ENCODE data around the gene CLDN9. TPM values are rescaled to one million over a fixed set of nuclear protein-coding genes. Genes with fewer than 3 reads are reported as not detected.

CLDN9 gene
- total RNA-seq, 1 donor from 2014 or later: 2.3 TPM

GRCh38 chr16:3013998-3014690, 1.4 kb downstream of the CLDN9 start:
- DNase-seq (ENCODE audit: low spot score): no peak
- intact Hi-C loops (cut with DNase I): no loop called here

- no peak for DNase-seq (ENCODE audit: low spot score)
- intact Hi-C loops (cut with DNase I): no loop called here
Measured at GRCh38 chr16:3014971-3015370, 2.2 kb downstream of the CLDN9 start.

GRCh38 chr16:3015865-3016521, 3.3 kb downstream of the CLDN9 start:
- intact Hi-C loops (cut with DNase I): no loop called here
- DNase-seq (ENCODE audit: low spot score): no peak

GRCh38 chr16:3017344-3017743, 4.6 kb downstream of the CLDN9 start:
- intact Hi-C loops (cut with DNase I): no loop called here

GRCh38 chr16:3017794-3018506, 5.2 kb downstream of the CLDN9 start, which contains the start of gene CLDN6:
Gene CLDN6, minus strand, starts transcription at chr16:3018183. Its CDS starts 2,162 bp downstream, at chr16:3016021.
- intact Hi-C loops (cut with DNase I): no loop called here

More at GRCh38 chr16:3017344-3017743, 4.6 kb downstream of the CLDN9 start:
- DNase-seq (ENCODE audit: low spot score): no peak

GRCh38 chr16:3019594-3020246, 7.0 kb downstream of the CLDN9 start:
- intact Hi-C loops (cut with DNase I): loop anchor here (2.0 kb wide), 1 partner anchor 15 kb away; no protein-coding TSS in a partner anchor
- DNase-seq (ENCODE audit: low spot score): no peak

More at GRCh38 chr16:3017794-3018506, 5.2 kb downstream of the CLDN9 start, which contains the start of gene CLDN6:
- DNase-seq (ENCODE audit: low spot score): no peak

- intact Hi-C loops (cut with DNase I): loop anchor here (2.0 kb wide), 1 partner anchor 15 kb away; no protein-coding TSS in a partner anchor
- peak; percentile 93 for DNase-seq (ENCODE audit: low spot score)
Measured at GRCh38 chr16:3020247-3020603, 7.5 kb downstream of the CLDN9 start, which contains the start of gene TNFRSF12A. Gene TNFRSF12A, plus strand, starts transcription at chr16:3020368. Its CDS starts 30 bp downstream, at chr16:3020398.

- DNase-seq (ENCODE audit: low spot score): peak; percentile 92
- intact Hi-C loops (cut with DNase I): loop anchor here (2.0 kb wide), 1 partner anchor 16 kb away; no protein-coding TSS in a partner anchor
Measured at GRCh38 chr16:3020604-3021448, 8.1 kb downstream of the CLDN9 start.

- intact Hi-C loops (cut with DNase I): loop anchor here (2.0 kb wide), 1 partner anchor 17 kb away; no protein-coding TSS in a partner anchor
- peak; percentile 94 for DNase-seq (ENCODE audit: low spot score)
Measured at GRCh38 chr16:3021449-3022207, 8.9 kb downstream of the CLDN9 start.

- intact Hi-C loops (cut with DNase I): no loop called here
- DNase-seq (ENCODE audit: low spot score): peak; percentile 92
Measured at GRCh38 chr16:3022208-3022683, 9.5 kb downstream of the CLDN9 start.

- no peak for DNase-seq (ENCODE audit: low spot score)
Measured at GRCh38 chr16:3022684-3023414, 10.1 kb downstream of the CLDN9 start.

GRCh38 chr16:3023415-3023668, 10.6 kb downstream of the CLDN9 start:
- intact Hi-C loops (cut with DNase I): no loop called here
- DNase-seq (ENCODE audit: low spot score): no peak

More at GRCh38 chr16:3022684-3023414, 10.1 kb downstream of the CLDN9 start:
- intact Hi-C loops (cut with DNase I): no loop called here

- intact Hi-C loops (cut with DNase I): no loop called here
- peak; percentile 99 for DNase-seq (ENCODE audit: low spot score)
Measured at GRCh38 chr16:3023669-3024478, 11.2 kb downstream of the CLDN9 start, which contains the start of the genes HCFC1R1 and THOC6. Gene HCFC1R1, minus strand, starts transcription at chr16:3023942. Its CDS starts 1 bp downstream, at chr16:3023941. Gene THOC6, plus strand, starts transcription at chr16:3024035. Its CDS starts 292 bp downstream, at chr16:3024327.

GRCh38 chr16:3025032-3026002, 12.6 kb downstream of the CLDN9 start:
- no peak for DNase-seq (ENCODE audit: low spot score)
- intact Hi-C loops (cut with DNase I): no loop called here

GRCh38 chr16:3026003-3026378, 13.3 kb downstream of the CLDN9 start:
- intact Hi-C loops (cut with DNase I): no loop called here
- DNase-seq (ENCODE audit: low spot score): no peak

Data from cardiac septum (tissue), 1 donor.